Psoas muscle (tissue), 8 donors: ENCODE measurements around the gene SLC16A9. TPM values are rescaled to one million over a fixed set of nuclear protein-coding genes. Genes with fewer than 3 reads are reported as not detected.
A peak's percentile ranks its signal among the peaks of the same experiment; 100 is the strongest.
"Not testable (repeated sequence)": the region's sequence is repeated elsewhere in the genome, so short reads cannot be mapped to it uniquely, and the experiment has no call there.

Source experiments
- ATAC-seq, 4 donors: fragments of 200-7000 bp; cut with Tn5 transposase; one replicate each; pipeline ENCODE4 v1.9.1; 2020; ENCODE audit warnings: moderate library complexity in 3 of 4, mild to moderate bottlenecking in 2 of 4
- DNase-seq, 2 donors: peaks; one replicate each; pipeline ENCODE4 v3.0.0-alpha.2; 2020
- H3K27ac ChIP-seq: fragments of 200-600 bp; one replicate; pipeline ENCODE4 v1.8.0; 2022
- H3K27me3 ChIP-seq, 3 donors: fragments of 200-600 bp in 1 of 3; one replicate each; pipeline versions ENCODE4 v1.6.1 to v1.8.0; 2013 to 2022; ENCODE audit warnings: low read length in 2 of 3, mild to moderate bottlenecking in 2 of 3, moderate library complexity in 1 of 3; ENCODE audit not compliant: insufficient read depth in 3 of 3
- H3K36me3 ChIP-seq, 2 donors: fragments of 200-600 bp in 1 of 2; one replicate each; pipeline versions ENCODE4 v1.6.1 to v1.8.0; 2013 to 2022; ENCODE audit warnings: low read depth in 1 of 2, mild to moderate bottlenecking in 1 of 2, moderate library complexity in 1 of 2; ENCODE audit not compliant: insufficient read depth in 1 of 2
- H3K4me1 ChIP-seq: fragments of 200-600 bp; one replicate; pipeline ENCODE4 v1.8.0; 2022
- H3K4me3 ChIP-seq: fragments of 200-600 bp; one replicate; pipeline ENCODE4 v1.8.0; 2022; ENCODE audit warnings: mild to moderate bottlenecking
- H3K9me3 ChIP-seq: fragments of 200-600 bp; one replicate; pipeline ENCODE4 v1.8.0; 2022
- CTCF ChIP-seq: fragments of 200-600 bp; IDR thresholded peaks from one replicate; pipeline ENCODE4 v1.8.0; 2022; ENCODE audit warnings: antibody characterized with exemption
- WGBS, 3 donors: extraction: QIAGEN DNeasy Blood & Tissue Kit; methylation state at CpG; one replicate each; pipeline versions ENCODE4 v1.1.6 to v1.1.7; 2013; 5-methylcytosine and 5-hydroxymethylcytosine counted together
- intact Hi-C, 2 donors: fragments of 100-400 bp; cut with DNase I; formaldehyde crosslinking; loops; one replicate each; pipeline versions ENCODE4 v1.11.0 to v1.14.2; 2022
- polyA plus RNA-seq, 3 donors: library from polyadenylated mRNA; stranded (reverse); fragments of 200-250 nt; gene quantifications; one replicate each; pipeline ENCODE4 v1.2.3, GENCODE V29; 2013
- total RNA-seq, 4 donors: library from RNA; stranded (reverse); fragmentation: NEBNext Ultra II Directional in 2 of 4; extraction: Animal tissue kit (Norgen Biotek cat#: 25700) in 2 of 4; gene quantifications; one replicate each; pipeline versions ENCODE4 v1.2.1 to v1.2.4, GENCODE V29; 2021 to 2023
- donor health status: healthy with polysubstance abuse.
- donor health status: DM: no; HTN: no; CAD: no; lungs with moderate emphysema.
- donor health status: Bipolar disorder and iron deficiency.
- donor health status: healthy.
- donor health status: DM: yes; HTN: yes; CAD: no.
- donor health status: DM: no; HTN: no; CAD: no.
- donor health status: DM: no; HTN: no; CAD: no.
- donor health status: DM: yes; HTN: yes; CAD: no.

The SLC16A9 gene
- total and polyA plus RNA-seq, 7 donors = 0.01 to 3.1 (median 0.84) TPM

GRCh38 chr10:59752278-59752940, 42.8 kb upstream of the SLC16A9 start:
- peak in 3 of 4 donors; percentile 31 to 70 (median 41) for ATAC-seq
- Histone ChIP-seq H3K9me3 (no peaks in the 10 kb centered on the region), H3K27me3 (no peaks in the 10 kb centered on the region), H3K4me3 (peak overlapping the region; percentile 65), H3K4me1 (peaks cover 37% of the 10 kb centered on the region), H3K27ac (peak overlapping the region; percentile 86), H3K36me3 (no peaks in the 10 kb centered on the region)
- no peak for DNase-seq
- intact Hi-C loops = loop anchor here (5.0 to 10.0 kb wide), 4 partner anchors 40 to 55 kb away; partner anchors contain the start of gene SLC16A9 (in 1 of the 2)
- 22 to 42% (median 33%) methylated on average over 2 of the region's 2 CpGs for WGBS, 3 donors
- TF ChIP-seq CTCF = no peak

- Histone ChIP-seq H3K27ac (peak overlapping the region; percentile 86), H3K4me3 (peak overlapping the region; percentile 65), H3K4me1 (peaks cover 50% of the 10 kb centered on the region), H3K9me3 (no peaks in the 10 kb centered on the region), H3K27me3 (no peaks in the 10 kb centered on the region), H3K36me3 (no peaks in the 10 kb centered on the region)
- ATAC-seq (peak; percentile 43 to 83 (median 80)), DNase-seq (peak; percentile 54 to 89)
- 29 to 48% (median 35%) methylated on average over 12 of the region's 12 CpGs for WGBS, 3 donors
- intact Hi-C loops = loop anchor here (5.0 to 10.0 kb wide), 4 partner anchors 38 to 57 kb away; partner anchors contain the start of gene SLC16A9 (in 1 of the 2)
- TF ChIP-seq CTCF = no peak
These were observed 40.7 kb upstream of the SLC16A9 start for GRCh38 chr10:59750155-59750945.

GRCh38 chr10:59748834-59749233, 39.2 kb upstream of the SLC16A9 start:
- DNase-seq (no peak), ATAC-seq (peak in 3 of 4 donors; percentile 21 to 47 (median 27))
- H3K27me3 ChIP-seq = no peaks in the 10 kb centered on the region
- intact Hi-C loops = no loop called here
- H3K9me3 ChIP-seq = no peaks in the 10 kb centered on the region
- peak overlapping the region; percentile 19 for H3K4me3 ChIP-seq
- H3K4me1 ChIP-seq = peaks cover 40% of the 10 kb centered on the region
- no peaks in the 10 kb centered on the region for H3K36me3 ChIP-seq
- WGBS, 3 donors = 17 to 38% (median 32%) methylated on average over 1 of the region's 1 CpG
- TF ChIP-seq CTCF = no peak
- H3K27ac ChIP-seq = peak overlapping the region; percentile 86

- H3K27me3 ChIP-seq = no peaks in the 10 kb centered on the region
- H3K9me3 ChIP-seq = no peaks in the 10 kb centered on the region
- 30 to 49% (median 40%) methylated on average over 2 of the region's 2 CpGs for WGBS, 3 donors
- peaks cover 29% of the 10 kb centered on the region for H3K4me1 ChIP-seq
- no peak for TF ChIP-seq CTCF
- DNase-seq (no peak), ATAC-seq (no peak)
- H3K4me3 ChIP-seq = no peak overlapping the region
- H3K36me3 ChIP-seq = no peaks in the 10 kb centered on the region
- intact Hi-C loops = no loop called here
- peak overlapping the region; percentile 23 for H3K27ac ChIP-seq
These were observed 35.6 kb upstream of the SLC16A9 start for GRCh38 chr10:59745163-59745650.

GRCh38 chr10:59744762-59745161, 35.1 kb upstream of the SLC16A9 start:
- H3K27me3 ChIP-seq, ATAC-seq, H3K9me3 ChIP-seq, intact Hi-C loops, DNase-seq, H3K4me3 ChIP-seq, H3K36me3 ChIP-seq: not testable (repeated sequence)
- Histone ChIP-seq H3K27ac (peak overlapping the region; percentile 23), H3K4me1 (peaks cover 28% of the 10 kb centered on the region)
- 67 to 73% (median 69%) methylated on average over 6 of the region's 6 CpGs for WGBS, 3 donors

- intact Hi-C loops, DNase-seq: not testable (repeated sequence)
These were observed 34.5 kb upstream of the SLC16A9 start for GRCh38 chr10:59744156-59744555.

More at GRCh38 chr10:59744156-59744555, 34.5 kb upstream of the SLC16A9 start:
- 92 to 96% (median 94%) methylated on average over 31 to 32 of the region's 32 CpGs for WGBS, 3 donors
- H3K27ac ChIP-seq, H3K36me3 ChIP-seq, H3K27me3 ChIP-seq, H3K9me3 ChIP-seq, ATAC-seq, H3K4me3 ChIP-seq: not testable (repeated sequence)
- H3K4me1 ChIP-seq = peaks cover 26% of the 10 kb centered on the region
